ENCODE data around the gene TMEM259. TPM values are rescaled to one million over a fixed set of nuclear protein-coding genes. Genes with fewer than 3 reads are reported as not detected.

Gene TMEM259
- total and polyA plus RNA-seq, 9 of the 15 experiments (the other 6 are each of a cell fraction or from before 2014, with no cell fraction given): 0.52 to 231 (median 63.6) TPM

GRCh38 chr19:980133-980998, 40.6 kb downstream of the TMEM259 start (continued):
- TF ChIP-seq ZBTB40 (IDR thresholded peaks at IDR 0.05) (0 out of 2 replicates have a peak, but pooled peaks have one; percentile 26), ZBTB40 (CRISPR knock-in tag; IDR thresholded peaks at IDR 0.05) (no peak), ZNF347 (CRISPR knock-in tag; IDR thresholded peaks at IDR 0.05; ENCODE audit: low read depth) (no peak), THRA (IDR thresholded peaks at IDR 0.05) (no peak), TGIF2 (CRISPR knock-in tag; IDR thresholded peaks at IDR 0.05) (no peak), RBFOX2 (IDR thresholded peaks at IDR 0.05; ENCODE audit: low read depth, low read length) (peak; percentile 78), CREB3 (tag; conservative IDR thresholded peaks at IDR 0.05; ENCODE audit: low read depth) (peak; percentile 84), TBP (optimal IDR thresholded peaks at IDR 0.05; ENCODE audit: low read depth, low read length) (peak; percentile 38), NR1H2 (CRISPR knock-in tag; IDR thresholded peaks at IDR 0.05) (no peak), ZNF57 (CRISPR knock-in tag; IDR thresholded peaks at IDR 0.05) (no peak), ZFX (CRISPR knock-in tag; IDR thresholded peaks at IDR 0.05) (peak; percentile 97), SAFB (IDR thresholded peaks at IDR 0.05; ENCODE audit: borderline replicate concordance, low read depth, low read length) (no peak), GMEB1 (CRISPR knock-in tag; IDR thresholded peaks at IDR 0.05) (peak; percentile 50; the same call in 1 of the 2 replicates), FOXK2 (conservative IDR thresholded peaks at IDR 0.05 in 1 of 2, IDR thresholded peaks at IDR 0.05 in 1 of 2; ENCODE audit: low read depth in 2 of 2) (no peak)
